Activated CD4-positive, CD25-positive, alpha-beta regulatory T cell (primary cell): ENCODE results near the gene RPS6KB2.

ENCODE experiments used
- DNase-seq, 4 experiments: peaks; one replicate each; lab custom pipeline; 2025; lab: John Stamatoyannopoulos, UW

Gene RPS6KB2

DNA sequence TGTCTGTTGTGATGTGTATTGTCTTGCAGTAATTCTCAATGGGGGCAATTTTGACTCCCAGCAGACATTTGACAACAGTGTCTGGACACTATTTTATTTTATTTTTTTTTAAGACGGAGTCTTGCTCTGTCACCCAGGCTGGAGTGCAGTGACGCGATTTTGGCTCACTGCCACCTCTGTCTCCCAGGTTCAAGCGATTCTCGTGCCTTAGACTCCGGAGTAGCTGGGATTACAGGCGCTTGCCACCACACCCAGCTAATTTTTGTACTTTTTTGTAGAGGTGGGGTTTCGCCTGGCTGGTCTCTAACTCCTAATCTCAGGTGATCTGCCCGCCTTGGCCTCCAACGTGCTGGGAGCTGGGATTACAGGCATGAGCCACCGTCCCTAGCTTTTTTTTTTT is 1.4 kb downstream of the RPS6KB2 start:
- DNase-seq = no peak

DNA sequence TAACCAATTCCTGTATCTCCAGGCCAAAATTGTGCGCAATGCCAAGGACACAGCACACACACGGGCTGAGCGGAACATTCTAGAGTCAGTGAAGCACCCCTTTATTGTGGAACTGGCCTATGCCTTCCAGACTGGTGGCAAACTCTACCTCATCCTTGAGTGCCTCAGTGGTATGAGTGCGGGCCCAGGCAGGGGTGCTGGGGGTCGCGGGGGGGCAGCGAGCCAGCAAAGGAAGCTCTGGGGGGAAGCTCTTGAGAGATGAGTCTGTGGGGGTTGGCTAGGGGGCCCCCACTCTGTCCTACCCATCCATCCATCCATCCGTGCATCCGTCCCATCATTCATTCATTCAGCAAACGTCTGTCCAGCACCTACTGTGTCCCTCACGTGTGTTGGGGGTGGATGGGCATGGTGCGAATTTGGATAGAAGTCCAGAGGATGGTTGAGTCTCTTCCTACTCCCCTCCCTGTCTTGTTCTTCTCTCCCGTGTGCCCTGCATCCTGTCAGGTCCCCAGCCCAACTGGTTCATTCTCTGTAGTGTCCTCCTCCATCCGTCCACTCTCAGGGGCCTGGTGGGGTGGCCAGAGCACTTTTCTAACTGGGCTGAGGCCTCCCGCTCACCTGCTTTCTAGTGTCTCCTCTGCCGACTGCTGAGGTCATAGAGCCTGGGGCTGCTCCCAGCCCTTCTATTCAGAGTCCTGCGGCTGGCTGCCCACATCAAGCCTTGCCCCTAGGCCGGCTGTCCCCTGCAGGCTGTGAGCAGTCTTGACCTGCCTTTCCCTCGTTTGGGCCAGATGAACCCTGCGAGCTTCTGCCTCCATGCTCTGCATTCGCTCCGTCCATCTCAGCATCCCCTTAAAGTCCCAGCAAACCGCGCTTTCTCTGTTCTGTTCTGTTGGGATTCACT is 3.3 kb downstream of the RPS6KB2 start:
- DNase-seq = no peak

DNA sequence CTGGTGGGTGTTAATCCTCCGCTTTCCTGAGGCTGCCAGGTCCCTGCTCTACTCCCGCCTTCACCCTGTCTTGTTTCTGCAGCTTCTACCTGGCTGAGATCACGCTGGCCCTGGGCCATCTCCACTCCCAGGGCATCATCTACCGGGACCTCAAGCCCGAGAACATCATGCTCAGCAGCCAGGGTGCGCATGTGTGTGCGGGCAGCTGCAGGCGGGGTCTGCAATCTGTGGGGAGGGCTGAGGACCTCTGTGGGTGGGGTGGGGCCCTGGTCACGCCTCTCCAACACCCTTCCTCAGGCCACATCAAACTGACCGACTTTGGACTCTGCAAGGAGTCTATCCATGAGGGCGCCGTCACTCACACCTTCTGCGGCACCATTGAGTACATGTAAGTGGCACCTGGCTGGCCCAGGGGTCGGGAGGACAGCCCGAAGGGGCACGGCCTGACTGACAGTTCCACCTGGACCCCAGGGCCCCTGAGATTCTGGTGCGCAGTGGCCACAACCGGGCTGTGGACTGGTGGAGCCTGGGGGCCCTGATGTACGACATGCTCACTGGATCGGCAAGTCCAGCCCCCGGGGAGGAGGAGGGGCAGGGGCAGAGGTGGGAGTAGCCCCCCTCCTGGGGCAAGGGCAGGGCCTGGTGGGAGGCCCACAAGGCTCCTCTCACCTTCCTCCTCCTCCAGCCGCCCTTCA is 4.5 kb downstream of the RPS6KB2 start:
- no peak for DNase-seq

DNA sequence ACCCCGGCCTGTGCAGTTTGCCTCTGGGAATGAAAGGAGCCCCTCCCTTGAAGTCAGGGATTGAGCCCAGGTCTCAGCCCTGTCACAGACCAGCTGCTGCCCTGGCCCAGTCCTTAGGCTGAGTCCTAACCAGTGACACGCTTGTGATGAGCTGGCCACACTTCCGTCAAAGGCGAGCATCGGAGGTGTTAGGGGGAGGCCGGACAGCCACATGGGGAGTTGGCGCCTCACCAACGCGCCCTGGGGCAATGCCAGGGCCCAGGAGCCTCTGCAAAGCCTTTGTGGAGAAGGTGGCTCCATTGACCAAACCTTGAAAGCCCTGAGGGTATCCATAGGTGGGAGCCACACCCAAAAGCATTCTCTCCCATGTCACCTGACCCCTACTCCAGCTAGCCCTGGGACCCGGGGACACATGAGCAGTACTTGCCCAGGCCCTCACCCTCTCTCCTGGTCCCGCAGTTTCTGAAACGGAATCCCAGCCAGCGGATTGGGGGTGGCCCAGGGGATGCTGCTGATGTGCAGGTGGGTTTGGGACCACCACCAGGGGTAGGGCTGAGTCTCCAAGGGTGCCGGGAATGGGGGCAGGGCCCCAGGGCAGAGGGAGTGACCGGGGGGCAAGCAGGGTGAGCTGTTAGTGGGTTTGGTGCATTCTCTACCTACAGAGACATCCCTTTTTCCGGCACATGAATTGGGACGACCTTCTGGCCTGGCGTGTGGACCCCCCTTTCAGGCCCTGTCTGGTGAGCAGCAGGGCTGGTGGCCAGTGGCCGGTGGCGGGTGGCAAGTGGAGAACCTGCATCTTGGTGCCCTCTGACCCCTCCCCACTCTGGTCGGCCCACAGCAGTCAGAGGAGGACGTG is 5.5 kb downstream of the RPS6KB2 start:
- DNase-seq = no peak

DNA sequence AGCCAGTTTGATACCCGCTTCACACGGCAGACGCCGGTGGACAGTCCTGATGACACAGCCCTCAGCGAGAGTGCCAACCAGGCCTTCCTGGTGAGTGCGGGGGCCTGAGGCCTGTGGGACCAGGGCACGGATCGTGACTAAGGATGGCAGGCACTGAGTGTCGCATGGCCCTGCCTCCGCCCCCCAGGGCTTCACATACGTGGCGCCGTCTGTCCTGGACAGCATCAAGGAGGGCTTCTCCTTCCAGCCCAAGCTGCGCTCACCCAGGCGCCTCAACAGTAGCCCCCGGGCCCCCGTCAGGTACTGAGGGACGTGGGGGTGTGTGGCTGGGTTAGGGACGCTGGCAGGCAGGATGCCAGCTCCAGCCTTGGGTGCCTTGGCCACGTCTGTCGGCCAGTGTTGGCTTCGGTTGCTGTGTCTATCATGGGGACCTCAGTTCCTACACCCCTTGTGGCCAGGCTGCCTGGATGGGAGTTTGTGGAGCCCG is 6.1 kb downstream of the RPS6KB2 start:
- no peak for DNase-seq

DNA sequence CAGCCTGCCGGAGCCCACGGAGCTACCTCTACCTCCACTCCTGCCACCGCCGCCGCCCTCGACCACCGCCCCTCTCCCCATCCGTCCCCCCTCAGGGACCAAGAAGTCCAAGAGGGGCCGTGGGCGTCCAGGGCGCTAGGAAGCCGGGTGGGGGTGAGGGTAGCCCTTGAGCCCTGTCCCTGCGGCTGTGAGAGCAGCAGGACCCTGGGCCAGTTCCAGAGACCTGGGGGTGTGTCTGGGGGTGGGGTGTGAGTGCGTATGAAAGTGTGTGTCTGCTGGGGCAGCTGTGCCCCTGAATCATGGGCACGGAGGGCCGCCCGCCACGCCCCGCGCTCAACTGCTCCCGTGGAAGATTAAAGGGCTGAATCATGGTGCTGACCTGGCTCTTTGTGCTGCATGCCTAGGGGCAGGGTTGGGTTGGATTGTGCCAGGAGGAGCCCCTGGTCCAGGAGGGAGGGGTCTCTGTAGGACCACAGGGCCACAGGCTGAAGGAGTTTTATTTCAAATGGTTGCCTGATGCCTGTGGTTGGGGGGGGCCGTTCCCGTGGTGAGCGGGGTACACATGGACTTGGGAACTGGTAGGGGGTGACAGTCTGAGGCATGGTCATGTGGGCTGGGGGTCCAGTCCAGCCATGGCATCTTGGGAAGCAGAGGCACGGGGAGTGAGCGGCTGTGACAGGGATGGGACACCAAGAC is 6.9 kb downstream of the RPS6KB2 start:
- no peak for DNase-seq

DNA sequence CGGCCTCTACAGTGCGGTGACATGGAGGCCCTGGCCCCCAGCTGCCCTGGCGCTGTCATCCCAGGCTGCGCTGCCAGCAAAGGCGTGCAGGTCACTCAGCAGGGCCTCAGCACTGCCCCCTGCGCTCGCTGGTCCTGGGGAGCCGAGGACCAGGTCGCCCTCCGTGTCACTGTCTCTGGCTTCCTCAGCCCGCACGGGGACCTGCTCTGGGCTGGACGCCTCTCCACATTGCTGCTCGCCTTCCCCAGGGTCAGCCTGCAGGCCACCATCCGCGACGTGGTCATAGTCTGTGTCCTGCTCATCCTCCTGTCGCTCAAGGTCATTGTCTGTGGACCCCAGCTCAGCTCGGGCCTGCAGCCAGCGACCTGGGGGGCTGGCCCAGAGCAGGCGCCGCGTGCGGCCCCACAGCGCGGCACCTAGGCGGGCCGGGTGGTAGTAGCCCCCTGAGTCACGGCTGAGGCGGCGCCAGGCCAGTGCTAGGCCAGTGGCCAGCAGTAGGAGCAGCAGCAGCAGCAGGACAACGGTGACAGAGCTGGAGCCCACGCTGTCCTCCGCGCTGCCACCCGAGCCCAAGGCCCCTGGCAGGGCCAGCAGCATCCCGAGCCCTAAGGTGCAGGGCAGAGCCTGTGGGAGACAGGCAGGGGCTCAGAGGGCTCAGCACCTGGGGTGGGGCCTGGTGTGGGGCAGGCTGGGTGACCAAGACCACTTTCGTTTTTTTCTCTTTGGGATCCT is 7.6 kb downstream of the RPS6KB2 start:
- DNase-seq = no peak

DNA sequence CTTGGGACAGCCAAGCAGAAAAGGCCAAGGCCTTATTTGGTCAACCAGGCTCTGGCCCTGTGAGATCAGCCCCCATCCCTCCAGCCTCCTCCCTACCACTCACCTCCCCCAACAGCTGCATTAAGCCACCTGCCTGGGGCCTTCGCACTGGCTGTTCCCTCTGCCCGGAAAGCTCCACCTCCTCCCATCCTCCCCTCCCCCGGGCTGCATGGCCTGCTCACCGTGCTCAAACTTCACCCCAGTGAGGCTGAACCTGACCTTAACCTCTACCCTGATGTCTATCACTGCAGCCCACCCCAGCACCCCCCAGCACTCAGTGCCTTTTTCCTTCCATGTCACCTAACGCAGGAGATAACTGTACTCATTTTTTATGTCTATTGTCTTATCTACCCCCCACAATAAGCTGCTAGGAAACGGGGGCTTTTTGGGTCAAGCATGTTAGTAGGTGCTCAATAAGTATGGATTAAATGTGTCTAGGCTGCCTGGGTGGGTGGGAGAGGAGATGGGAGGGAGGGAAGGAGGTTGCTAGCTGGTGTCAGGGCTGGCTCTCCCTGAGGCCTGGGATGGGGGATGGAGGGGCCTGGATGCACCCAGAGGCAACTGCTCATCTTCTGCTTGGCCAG is 8.3 kb downstream of the RPS6KB2 start:
- peak in 3 of 4 experiments; percentile 41 to 53 (median 42) for DNase-seq

DNA sequence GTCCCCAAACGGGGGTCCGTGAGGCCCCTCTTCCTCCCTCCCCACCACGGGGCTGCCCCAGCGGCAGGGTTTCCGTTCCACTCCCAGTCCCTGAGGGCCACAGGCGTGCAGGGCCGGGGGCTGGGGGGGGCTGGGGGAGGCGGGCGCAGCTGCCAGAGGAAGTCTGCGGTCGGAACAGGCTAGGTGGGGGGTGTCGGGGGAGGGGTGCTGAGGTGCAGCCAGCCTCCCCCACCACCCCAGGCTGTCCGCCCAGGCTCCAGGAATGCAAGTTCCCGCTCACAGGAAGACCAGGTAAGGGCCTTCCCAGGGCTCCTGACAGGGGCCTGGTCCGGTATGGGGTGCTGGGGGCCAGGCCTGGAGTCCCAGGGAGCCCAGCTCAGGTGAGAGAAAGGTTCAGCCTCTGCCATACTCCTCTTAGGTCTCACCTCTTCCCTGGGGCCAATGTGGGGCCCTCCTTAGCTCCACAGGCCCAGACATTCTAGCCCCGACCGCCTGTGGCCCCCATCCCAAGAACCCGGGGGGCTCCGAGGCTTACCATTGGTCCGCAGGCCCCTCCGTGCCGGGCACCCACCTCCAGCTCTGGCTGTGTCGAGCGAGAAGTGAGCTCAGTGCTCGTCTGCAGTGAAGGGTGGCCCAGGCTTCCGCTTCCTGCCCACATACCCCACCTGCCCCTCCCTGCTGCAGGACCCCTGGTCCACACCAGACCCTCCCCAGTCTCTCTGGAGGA is 9.0 kb downstream of the RPS6KB2 start, which contains the start of gene PTPRCAP:
PTPRCAP (minus strand) TSS at position 601 of the 727 bp plus-strand sequence; CDS start at position 538, 63 bp downstream.
- peak in 3 of 4 experiments; percentile 47 to 87 (median 79) for DNase-seq

DNA sequence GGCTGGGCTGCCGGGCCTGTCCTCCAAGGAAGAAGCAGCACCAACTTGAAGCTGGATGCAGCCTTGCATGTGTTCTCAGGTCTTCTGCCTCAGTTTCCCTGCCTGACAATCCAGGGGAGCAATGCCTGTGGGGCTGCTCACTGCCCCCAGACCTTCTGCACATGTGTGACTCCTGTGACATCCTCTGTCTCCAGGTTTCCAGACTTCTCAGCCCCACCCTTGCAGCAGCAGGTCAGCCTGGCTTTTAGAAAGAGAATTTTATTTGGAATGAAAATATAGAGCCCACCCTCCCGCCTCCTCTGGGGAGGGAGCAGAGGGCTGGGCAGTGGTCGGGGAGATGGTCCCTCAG is 9.5 kb downstream of the RPS6KB2 start:
- DNase-seq = no peak

DNA sequence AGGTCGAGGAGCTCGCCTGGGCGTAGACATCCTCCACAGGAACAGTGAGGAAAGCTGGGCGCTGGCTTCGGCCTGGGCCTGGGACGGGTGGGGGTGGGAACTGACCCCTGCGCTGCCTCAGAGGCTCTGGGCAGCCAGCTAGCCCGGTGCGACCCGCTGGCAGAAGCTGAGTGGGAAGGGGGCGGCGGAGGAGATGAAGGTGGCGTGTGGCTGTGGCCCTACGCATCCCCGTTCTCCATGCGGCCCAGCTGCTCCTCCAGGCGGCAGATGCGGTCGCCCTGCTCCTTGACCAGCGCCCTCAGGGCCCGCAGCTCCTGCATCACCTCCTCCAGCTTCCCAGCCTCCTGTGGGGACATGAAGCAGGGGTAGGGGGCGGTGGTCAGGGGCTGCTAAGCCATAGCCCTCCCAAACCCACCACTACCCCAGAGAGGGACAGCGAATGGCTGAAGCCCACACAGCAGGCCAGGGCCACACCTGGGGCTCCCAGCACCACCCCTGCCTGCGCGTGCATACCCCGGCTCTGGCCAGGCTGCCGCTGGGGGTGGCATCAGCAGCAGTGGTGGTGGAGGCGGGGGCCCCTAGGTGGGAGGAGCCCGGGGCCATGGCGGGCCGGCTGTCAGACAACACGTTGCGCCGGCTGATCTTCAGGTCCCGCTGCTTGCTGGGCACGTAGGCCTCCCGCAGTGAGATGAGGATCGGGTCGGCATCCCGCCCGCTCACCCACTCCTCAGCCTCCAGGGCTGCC is 10.0 kb downstream of the RPS6KB2 start:
- DNase-seq = peak; percentile 43 to 63 (median 50)

DNA sequence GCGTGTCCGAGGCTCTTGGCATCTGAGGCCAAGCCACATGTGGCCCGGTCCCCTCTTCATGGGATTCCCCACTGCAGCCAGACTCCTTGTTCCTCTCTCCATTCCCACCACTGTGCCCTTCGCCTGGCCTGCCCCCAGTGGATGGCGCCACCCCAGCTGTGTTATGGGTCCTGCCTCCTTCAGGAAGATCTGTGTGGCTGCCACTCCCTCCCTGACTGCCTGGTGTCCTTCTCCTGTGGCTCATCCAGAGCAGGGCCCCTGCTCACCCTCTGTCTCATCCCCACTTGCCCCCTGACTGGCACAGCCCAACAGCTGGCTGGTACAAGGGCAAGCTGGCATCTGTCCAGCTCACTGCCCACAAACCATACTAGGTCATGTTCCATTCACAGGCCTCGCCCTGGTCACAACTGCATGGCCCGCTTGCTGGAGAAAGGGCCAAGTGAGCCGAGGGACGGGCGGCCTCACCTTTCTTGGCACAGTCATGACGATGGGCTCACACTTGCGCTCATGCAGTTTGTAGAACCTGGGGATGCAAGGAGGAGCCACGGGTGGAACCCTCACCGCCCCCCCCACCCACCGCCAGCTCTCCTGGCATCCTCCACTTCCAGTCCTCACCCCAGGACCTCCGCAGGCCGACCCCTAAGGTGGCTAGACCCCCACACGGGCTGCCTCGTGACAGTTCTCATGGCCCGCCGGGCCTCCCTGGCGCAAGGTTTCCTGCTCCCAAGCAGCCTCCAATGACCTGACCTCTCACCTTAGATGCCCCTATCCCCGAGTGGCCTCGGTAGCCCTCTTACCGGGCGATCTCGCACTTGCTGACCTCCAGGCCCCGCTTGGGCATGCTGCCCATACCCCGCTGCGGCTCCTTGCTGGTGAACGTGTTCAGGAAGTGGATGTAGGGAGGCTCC is 11.3 kb downstream of the RPS6KB2 start:
- DNase-seq = no peak

DNA sequence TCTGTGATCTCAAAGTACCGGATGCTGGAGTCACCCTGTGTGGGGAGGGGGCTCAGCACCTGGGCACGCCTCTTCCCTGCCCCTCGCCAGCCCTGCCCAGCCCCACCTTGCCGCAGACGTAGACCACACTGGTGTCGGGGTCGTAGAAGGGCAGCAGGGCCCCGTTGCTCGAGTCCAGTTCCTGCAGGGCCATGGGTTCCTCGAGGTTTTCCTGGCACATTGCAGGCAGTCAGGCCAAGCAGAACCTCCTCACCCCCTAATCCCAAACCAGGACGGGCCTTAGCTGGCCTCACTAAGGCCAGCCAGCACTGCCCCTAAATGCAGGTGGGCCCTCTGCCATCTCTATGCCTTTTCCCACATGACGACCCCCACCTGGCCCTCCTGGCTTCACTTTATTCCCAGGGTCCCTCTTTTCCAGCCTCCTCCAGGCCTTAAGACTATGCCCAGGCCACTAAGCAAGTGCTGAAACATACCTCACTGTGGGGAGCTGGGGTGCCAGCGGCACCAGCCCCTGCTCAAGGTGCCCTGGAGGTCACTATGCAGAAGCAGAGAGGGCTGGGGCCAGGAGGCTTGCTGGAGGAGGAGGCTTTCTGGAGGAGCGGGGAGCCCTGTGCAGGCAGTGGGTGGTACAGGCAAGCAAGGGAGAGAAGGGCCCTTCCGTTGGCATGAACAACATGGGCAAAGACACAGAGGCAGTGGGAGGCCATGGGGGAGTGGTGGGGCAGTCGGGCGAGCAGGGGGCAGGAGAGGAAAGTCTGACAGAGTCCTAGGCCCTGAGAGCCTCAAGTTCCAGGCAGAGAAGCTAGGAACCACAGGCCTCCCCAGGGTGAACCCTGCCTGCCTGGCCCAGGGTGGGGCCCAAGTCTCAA is 12.2 kb downstream of the RPS6KB2 start:
- no peak for DNase-seq

DNA sequence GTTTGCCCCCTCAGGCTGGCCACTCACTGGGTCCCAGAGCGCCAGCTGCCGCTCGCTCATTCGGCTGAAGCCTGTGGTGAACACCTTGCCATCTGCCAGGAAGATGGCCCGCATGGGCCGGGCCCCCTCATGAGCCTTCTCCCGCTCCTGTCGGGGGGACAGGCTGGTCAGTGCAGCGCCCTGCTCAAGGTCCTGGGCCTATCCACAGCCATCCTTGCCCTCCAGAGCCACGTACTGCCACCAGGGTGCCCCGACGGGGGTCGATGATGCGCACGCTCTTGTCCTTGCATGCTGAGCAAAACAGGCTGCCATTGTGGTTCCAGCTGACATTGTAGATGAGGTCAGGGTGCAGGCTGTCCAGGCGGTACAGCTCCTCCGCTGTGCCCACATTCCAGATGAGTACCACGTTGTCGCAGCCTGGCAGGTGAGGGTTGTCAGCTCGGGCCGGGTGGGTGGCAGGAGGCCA is 12.8 kb downstream of the RPS6KB2 start:
- DNase-seq = no peak

DNA sequence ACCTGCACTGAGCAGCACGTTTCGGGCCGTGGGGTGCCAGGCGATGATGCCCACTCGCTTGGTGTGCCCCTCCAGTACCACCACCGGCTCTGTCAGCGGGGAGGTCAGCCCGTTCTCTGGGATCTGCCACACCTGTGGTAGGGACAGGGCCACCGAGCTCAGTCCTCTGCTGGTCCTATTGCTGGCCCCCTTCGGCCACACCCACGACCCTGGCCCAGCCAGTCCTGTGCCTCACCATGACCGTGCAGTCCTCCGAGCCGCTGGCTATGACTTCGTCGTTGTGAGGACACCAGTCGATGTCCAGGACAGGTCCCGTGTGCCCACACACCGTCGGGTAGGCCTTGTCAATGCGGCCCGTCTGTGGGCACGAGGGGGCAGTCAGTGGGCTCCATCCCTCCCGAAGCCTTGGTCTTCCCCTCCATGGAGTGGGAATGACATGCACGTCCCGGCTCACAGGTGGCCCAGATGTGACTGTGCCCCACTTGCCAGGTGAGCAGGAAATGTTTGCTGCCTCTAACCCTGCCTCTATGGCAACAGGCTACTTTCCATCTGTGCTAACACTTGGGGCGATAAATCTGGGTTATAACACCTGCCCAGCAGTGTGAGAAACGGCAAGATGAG is 13.5 kb downstream of the RPS6KB2 start:
- DNase-seq = no peak
